Ramos (cell line): ENCODE results near the gene PXYLP1.
"Not testable (repeated sequence)": the region's sequence is repeated elsewhere in the genome, so short reads cannot be mapped to it uniquely, and the experiment has no call there.

Experiments used
- in situ Hi-C: fragments of 300-500 bp; cut with MboI; formaldehyde crosslinking; loops from one replicate; pipeline ENCODE4 v1.14.3; 2022; ENCODE audit warnings: low sequenced_read_pairs; ENCODE audit not compliant: unreplicated experiment

PXYLP1 gene, protein sequence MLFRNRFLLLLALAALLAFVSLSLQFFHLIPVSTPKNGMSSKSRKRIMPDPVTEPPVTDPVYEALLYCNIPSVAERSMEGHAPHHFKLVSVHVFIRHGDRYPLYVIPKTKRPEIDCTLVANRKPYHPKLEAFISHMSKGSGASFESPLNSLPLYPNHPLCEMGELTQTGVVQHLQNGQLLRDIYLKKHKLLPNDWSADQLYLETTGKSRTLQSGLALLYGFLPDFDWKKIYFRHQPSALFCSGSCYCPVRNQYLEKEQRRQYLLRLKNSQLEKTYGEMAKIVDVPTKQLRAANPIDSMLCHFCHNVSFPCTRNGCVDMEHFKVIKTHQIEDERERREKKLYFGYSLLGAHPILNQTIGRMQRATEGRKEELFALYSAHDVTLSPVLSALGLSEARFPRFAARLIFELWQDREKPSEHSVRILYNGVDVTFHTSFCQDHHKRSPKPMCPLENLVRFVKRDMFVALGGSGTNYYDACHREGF

DNA sequence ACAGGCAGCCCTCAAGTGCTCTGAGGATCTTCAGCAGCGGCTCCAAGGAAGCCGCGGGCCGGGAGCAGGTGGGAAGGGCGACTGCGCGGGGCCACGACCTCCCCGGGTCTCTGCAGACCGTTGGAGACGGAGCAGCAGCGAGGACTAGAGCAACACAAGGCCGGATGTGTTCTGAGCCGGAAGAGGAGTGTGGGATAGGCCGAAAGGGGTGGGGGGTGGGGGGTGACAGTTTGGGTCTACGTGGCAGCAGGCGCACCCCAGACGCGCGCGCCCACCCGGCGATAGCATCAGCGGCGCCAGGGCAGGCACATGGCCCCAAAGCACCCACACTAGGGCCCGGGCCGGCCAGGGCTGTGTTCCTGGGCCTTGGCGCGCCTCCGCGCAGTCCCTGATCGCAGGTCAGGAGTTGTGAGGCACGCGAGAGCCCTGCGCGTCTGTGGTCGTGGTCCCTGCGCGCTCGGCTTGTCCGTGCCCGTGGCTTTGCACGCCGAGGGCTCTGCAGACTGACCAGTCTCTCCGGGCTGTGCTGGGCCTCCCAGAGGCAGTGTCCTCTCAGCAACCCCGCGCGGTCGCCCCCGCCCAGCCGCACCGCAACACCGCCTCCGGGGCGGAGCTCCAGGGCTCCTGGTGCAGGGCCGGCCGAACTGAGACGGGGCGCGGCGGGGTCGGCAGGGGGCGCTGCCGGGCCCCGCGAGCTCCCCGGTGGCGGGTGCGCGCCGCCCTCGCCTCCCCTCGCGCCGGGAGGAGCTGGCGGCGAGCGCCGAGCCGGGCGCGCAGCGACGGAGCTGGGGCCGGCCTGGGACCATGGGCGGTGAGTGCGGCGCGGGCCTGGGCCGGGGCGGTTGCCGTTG is at the start of gene PXYLP1:
Gene PXYLP1, plus strand, starts transcription at position 725 of the 851 bp plus-strand sequence. CDS start 28,351 bp downstream, outside the sequence.
- in situ Hi-C loops = no loop called here

DNA sequence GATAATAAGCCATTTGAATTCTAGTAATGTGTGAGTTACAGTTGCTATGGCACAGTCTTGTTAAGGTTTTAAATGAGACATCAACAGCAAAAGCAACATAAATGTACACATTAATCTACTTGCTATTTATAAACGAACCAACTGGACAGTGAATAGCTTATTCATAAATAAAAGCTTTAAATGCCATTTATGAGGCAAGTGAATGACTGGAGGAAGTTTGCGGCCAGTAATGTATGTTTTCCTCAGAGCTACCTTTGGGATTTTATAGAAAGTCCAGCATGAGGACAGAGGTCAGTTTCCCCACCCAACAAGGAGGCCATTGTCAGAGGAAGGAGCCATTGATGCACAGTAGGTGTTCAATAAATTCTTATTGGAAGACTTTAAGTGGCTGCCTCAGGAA is 48.0 kb upstream of the PXYLP1 start:
- in situ Hi-C loops = no loop called here

DNA sequence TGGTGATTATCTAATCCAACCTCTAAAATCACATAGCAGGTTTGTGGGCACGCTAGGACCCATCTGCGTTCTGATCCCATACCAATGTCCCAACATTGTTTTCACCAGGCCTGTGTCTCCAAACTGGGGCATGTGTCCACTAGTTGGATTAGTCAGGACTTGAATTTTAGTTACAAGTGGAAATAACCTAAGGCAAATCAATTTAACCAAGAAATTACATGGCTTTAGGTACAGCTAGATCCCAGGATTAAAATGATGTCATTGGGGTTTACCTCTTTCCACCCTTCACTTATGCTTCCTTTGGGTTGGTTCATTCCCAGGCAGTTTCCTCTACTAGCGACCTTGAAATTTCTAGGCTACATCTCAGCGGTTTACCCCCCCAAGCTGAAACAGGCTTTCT is 47.2 kb upstream of the PXYLP1 start:
- in situ Hi-C loops = no loop called here

DNA sequence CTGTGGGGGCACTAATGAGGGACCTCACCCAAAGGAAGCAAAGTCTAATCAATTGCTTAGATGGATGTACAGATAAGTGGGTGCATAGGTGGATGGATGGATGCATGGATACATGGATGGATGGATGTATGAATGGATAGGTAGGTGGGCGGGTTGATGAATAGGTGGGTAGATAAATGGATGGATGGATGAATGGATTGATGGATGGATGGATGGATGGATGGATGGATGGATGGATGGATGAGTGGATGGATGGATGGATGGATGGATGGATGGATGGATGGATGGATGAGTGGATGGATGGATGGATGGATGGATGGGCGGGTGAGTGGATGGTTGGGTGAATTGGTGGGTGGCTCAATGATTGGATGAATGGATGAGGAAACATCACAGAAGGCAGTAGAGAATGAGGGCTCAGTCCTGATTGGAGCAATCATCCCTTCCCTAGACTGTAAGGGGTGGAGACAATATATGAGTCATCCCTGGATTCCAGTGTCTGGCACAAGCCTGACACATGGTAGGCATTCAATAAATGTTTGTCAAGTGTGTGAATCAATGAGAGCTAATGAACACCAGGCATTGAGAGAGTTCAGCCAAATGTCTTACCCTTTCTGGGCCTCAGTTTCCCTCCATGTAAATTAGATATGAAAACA is 40.4 kb upstream of the PXYLP1 start:
- in situ Hi-C loops = loop anchor here (10.0 kb wide), 2 partner anchors 186 to 296 kb away; no protein-coding TSS in a partner anchor

DNA sequence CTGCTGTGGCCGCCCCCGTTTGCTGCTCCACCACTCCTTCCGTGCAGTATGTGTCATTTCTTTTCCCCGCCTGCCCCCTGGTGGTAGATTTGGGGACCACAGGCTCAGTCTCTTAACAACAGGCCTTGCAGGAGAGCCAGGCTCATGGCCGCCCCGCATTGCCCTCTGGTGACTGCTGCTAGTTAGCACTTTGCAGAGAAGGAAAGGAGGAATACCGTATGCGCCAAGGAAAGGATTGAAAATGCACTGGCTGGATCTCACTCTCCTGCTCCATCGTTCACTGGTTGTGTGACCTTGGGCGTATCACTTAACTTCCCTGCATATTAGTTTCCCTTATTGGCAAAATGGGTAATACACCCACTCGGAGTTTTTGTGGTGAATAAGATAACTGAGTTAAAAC is 39.3 kb upstream of the PXYLP1 start:
- in situ Hi-C loops = loop anchor here (10.0 kb wide), 2 partner anchors 188 to 298 kb away; no protein-coding TSS in a partner anchor

DNA sequence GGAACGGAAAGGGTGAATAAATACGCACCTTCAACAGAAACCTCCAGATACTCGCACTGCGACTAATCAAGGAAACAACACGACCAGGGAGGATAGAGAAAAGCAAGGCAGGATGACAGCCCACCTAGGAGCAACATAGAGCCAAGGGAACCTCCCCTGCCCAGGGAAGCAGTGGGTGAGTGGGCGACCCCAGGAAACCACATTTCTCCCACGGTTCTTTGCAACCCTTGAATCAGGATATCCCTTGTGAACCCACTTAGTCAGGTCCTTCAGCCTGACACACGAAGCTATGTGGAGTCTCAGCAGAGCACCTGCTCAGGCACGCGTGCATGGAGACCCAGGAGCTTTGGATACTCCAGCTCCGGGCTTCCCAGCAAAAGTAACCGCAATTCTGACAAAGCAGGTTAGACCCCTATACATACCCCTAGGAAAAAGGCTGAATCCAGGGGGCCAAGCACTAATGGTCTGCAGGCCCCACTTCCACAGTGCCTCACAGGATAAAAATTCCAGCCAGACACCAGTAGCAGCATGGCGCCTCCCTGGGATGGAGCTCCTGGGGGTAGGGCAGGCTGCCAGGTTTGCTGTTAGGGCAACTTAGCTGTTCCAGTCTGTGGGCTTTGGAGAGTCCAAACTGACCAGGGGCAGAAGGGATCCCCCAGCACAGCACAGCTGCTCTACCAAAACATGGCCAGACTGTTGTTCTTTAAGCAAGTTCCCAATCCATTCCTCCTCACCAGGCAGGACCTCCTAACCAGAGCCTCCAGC is 38.4 kb upstream of the PXYLP1 start:
- in situ Hi-C loops = loop anchor here (10.0 kb wide), 2 partner anchors 188 to 298 kb away; no protein-coding TSS in a partner anchor

DNA sequence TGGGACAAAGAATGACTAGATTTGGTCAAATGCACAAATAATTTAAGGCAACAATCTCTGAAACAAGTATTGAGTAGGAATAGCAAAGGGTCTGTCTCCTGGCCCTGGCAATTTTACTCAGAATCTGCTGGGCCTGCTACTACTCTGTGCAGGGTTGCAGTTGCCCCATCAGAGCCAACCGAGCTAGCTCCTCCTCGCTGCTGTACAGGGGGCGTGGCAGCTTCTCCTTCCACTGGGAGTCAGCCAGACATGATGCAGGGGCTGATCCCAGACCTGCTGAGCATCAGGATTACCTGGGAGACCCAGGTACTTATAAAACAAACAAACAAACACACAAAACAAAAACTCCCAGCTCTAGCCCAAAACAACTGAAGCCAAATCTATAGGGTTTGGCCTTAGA is 30.5 kb upstream of the PXYLP1 start:
- in situ Hi-C loops = no loop called here

DNA sequence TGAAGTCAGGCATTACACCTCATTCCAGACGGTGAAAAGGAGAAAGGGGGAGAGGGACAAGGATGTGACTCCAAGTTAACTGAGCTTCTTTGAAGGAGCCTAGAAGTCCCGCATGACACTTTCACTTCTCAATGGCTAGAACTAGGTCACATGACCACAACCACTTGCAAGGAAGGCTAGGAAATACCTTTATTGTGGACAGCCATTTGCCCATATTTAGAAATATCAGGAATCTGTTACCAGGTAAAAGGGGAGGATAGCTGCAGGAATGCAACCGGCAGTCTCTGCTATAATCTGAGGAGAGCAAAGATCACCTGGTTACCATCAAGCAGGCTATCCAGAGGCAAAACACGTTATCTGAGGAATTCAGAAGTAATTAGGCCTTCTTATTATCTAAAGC is 28.9 kb upstream of the PXYLP1 start:
- in situ Hi-C loops = no loop called here

DNA sequence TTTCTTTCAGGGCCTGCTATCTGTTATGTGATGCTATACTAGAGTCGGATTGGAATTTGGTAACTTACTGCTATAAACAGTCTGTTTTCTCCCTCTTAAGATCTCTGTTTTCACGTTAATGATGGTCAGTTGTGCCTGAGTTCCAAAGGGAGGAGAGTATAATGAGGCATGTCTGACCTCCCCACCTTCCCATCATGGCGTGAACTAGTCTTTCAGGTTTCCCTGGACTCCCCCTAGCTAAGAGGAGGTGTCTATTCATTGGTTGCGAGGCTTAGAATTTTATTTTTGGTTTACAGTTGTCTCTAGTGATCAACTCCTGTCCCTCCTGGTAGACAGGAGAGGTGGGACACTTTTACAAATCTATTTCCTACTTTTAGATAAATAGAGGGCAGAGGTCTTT is 27.8 kb upstream of the PXYLP1 start:
- in situ Hi-C loops = no loop called here

DNA sequence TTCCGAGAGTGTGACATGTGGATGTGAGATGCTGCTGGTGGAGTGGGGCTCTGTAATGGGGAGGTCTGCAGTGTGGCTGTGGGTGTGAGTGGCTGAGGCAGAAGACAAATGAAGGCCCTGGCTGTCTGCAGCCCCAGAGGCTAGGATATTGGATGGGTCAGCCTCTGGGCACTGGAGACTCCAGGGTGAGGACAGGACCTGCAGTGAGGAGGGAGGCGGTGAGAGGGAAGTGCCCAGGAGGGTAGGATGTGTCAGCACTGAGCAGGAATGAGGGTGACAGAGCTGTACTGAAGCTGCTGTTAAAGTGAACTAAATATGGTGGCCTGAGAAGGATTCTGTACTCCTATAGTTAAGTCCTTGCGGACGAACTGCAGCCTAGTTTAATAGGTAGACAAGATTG is 27.3 kb upstream of the PXYLP1 start:
- in situ Hi-C loops = no loop called here

DNA sequence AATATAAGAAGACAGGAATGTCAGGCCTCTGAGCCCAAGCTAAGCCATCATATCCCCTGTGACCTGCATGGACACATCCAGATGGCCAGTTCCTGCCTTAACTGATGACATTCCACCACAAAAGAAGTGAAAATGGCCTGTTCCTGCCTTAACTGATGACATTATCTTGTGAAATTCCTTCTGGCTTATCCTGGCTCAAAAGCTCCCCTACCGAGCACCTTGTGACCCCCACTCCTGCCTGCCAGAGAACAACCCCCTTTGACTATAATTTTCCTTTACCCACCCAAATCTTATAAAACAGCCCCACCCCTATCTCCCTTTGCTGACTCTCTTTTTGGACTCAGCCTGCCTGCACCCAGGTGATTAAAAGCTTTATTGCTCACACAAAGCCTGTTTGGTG is 20.3 kb upstream of the PXYLP1 start:
- in situ Hi-C loops = not testable (repeated sequence)

DNA sequence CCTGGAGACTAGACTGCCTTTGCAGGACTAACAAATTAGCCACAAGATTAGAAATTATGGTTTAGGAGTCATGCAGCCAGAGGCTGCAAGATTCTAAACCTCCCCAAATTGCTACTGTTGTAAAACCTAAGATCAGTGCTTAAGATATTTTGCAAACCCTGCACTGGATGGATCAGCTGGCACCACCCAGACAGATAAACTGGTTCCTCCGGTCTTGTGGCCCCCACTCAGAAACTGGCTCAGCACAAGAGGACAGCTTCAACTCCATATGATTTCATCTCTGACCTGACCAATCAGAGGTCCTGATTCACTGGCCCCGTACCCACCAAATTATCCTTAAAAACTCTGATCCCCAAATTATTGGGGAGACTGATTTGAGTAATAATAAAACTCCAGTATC is 19.5 kb upstream of the PXYLP1 start:
- in situ Hi-C loops = no loop called here

DNA sequence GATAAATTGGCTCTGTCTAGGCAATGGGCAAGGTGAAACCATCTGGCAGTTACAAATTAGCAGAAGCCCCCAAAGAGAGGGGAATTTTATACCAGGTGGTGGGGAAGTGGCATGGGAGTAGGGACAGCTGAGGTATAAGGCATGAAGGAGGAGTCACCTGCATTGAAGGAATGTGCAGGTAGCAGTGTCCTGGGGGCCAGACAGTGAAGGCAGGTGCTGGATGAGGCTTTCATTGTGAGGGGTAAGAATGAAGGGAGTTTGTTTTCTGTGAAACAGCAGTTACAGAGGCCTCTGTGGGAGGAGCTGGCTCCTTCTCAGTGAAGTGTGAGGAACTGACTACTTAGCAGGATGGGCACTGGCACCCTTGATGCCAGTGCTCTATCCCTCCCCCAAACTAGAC is 19.1 kb upstream of the PXYLP1 start:
- in situ Hi-C loops = no loop called here

DNA sequence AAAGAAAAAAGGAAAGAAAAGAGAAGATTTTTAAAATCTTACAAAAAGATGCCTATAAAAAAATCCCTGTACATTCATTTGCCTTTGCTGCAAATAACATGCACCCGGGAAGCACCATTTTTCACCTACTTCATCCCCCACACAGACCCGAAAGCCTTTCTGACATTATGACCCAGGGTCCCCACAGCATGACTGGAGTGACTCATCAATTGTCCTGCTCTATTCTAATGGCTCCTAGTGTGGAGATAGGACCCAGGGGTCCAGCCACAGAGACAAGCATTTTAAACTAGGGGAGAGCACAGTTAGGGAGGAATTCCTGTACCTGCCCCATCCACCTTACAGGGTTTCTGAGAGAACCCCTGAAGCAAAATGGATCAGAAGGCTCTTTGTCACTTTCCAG is 14.7 kb upstream of the PXYLP1 start:
- in situ Hi-C loops = no loop called here

DNA sequence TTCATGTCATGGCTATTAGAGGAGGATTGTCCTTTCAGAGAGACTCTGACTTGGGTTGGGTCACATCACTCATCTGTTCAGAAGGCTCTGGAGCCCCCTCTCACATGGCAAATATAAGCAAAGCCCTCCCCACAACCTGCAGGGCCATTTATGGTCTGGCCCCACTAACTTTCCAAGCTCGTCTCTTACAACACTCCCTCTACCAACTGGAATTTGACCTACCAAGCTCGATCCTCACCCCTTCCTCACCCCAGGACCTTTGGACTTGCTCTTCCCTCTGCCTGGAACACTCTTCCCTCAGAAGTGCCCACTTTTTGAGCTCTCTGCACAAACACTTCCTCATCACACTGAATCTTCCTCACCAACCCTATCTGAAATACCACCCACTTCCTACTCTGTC is 14.2 kb upstream of the PXYLP1 start:
- in situ Hi-C loops = no loop called here

DNA sequence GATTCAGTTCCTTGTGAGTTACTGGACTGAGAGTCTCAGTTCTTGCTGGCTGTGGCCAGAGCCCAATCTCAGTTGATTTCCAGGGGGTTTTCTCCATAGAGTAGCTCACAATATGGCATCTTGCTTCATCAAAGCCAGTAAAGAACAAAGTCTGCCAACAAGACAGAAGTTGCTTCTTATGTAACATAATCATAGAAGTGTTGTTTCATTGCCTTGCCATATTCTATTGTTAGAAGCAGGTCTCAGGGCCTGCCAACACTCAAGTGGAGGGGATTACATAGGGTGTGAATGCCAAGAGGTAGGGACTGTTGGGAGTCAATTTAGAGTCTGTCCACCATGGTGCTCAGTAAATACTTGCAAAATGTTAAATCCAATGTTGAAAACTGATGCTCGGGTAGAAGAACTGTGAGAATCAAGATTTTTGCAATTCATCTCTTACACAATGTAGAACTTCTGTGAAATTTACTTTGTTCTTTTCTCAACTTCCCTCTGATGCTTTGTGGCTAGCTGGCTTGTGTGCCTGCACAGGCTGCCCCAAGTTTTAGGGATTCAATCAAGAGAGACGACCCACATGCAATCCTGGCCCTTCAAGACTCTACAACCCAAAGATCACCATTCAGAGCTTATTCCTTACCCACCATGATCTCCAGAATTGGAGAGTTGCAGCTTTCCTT is 13.3 kb upstream of the PXYLP1 start:
- in situ Hi-C loops = no loop called here

DNA sequence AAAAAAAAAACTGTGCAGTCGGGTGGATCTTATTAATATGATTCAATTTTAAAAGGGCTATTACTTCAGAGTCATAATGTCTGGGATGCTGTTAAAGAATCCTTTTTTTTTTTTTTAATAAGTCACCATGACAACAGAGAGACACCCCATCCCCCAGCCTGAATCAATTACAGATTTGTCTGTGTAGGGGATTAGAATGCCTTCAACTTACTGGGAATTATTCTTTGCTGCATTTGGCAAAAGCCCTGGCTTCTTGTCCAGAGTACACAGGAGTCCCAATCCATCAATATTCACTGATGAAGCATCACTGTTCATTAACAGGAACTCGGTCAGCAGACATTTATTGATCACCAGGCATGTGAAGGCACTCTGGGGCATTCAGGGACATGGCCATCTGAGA is 12.7 kb upstream of the PXYLP1 start:
- in situ Hi-C loops = no loop called here

DNA sequence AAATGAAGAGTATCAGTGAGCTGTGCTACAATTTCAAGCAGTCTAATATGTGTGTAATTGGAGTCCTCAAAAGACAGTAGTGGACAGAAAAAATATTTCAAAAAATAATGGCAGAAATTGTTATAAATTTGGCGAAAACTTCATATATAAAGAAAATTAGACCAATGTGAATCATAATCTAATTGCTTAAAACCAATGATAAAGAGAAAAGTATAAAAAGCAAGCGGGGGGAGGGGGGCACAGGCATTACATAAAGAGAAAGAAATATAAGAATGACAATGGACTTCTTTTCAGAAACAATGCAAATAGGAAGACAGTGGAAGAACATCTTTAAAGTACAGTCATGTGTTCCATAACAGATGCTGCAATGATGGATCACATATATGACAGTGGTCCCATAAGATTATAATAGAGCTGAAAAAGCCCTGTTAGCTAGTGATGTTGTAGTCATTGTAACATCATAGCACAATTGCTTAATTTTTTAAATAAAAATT is 7.9 kb upstream of the PXYLP1 start:
- in situ Hi-C loops = no loop called here

DNA sequence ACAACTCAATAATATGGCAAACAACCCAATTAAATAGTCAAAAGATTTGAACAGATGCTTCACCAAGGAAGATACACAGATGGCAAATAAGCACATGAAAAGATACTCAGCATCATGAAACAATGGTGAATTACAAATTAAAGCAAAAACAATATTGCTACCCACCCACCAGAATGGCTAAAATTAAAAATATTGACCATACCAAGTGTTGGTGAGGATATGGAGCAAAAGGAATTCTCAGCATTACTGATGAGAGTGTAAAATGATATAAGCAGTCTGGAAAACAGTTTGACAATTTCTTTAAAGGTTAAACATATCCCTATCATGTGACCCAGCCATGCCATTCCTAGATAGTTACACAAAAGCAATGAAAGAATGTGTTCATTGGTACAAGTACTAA is 5.7 kb upstream of the PXYLP1 start:
- in situ Hi-C loops = no loop called here
